PC-3 (cell line): Measurements from ENCODE around the gene TRABD2B. TPM values are rescaled to one million over a fixed set of nuclear protein-coding genes. Genes with fewer than 3 reads are reported as not detected.

Source experiments
- ATAC-seq: fragments of 200-7000 bp; cut with Tn5 transposase; 2 replicates; pipeline ENCODE4 v1.9.1; 2020; ENCODE audit warnings: mild to moderate bottlenecking, moderate library complexity
- BruUV-seq: library from RNA; stranded (reverse); fragments of 400-500 nt; replicated peaks from 2 replicates; lab custom pipeline; 2021; lab: Mats Ljungman, UMichigan
- CTCF ChIA-PET: fragments of 300-600 bp; sonication (Branson Sonifier 250); formaldehyde crosslinking; loops from one replicate; lab custom pipeline; 2022; ENCODE audit warnings: antibody characterized with exemption; lab: Charles Lee
- POLR2A ChIA-PET: fragments of 300-600 bp; sonication (Branson Sonifier 250); formaldehyde crosslinking; loops from one replicate; lab custom pipeline; 2022; ENCODE audit warnings: antibody characterized with exemption; ENCODE audit not compliant: unreplicated experiment; lab: Charles Lee
- DNase-seq: peaks from one replicate; pipeline ENCODE4 v3.0.0-alpha.2; 2015
- H2AFZ ChIP-seq: fragments of 300-600 bp; sonication (generic); 2 replicates; pipeline ENCODE4 v1.6.0; 2016; ENCODE audit warnings: antibody characterized with exemption, low read length
- H3F3A ChIP-seq: fragments of 300-600 bp; sonication (generic); one replicate; pipeline ENCODE4 v1.6.0; 2017; ENCODE audit warnings: antibody characterized with exemption, low read length, control low read depth, mild to moderate bottlenecking; ENCODE audit not compliant: unreplicated experiment
- H3K27ac ChIP-seq: fragments of 300-600 bp; sonication (generic); 2 replicates; pipeline ENCODE4 v1.5.1; 2016; ENCODE audit warnings: mild to moderate bottlenecking, low read length
- H3K27me3 ChIP-seq: fragments of 300-600 bp; sonication (generic); 2 replicates; pipeline ENCODE4 v1.6.1; 2016; ENCODE audit warnings: low read length, mixed read lengths
- H3K36me3 ChIP-seq: fragments of 300-600 bp; sonication (generic); 2 replicates; pipeline ENCODE4 v1.6.1; 2016; ENCODE audit warnings: low read depth, mixed run types, low read length, mixed read lengths
- H3K4me1 ChIP-seq: fragments of 300-600 bp; sonication (generic); 2 replicates; pipeline ENCODE4 v1.5.1; 2016; ENCODE audit warnings: low read length; ENCODE audit not compliant: insufficient read depth
- H3K4me2 ChIP-seq: fragments of 300-600 bp; sonication (generic); 2 replicates; pipeline ENCODE4 v1.6.0; 2016; ENCODE audit warnings: low read length
- H3K4me3 ChIP-seq: fragments of 300-600 bp; sonication (generic); 2 replicates; pipeline ENCODE4 v1.5.1; 2016; ENCODE audit warnings: mild to moderate bottlenecking, low read length, mixed read lengths
- H3K79me2 ChIP-seq: fragments of 300-600 bp; sonication (generic); 2 replicates; pipeline ENCODE4 v1.6.1; 2017; ENCODE audit warnings: low read length, mixed read lengths
- H3K9ac ChIP-seq: fragments of 300-600 bp; sonication (generic); 2 replicates; pipeline ENCODE4 v1.6.0; 2016; ENCODE audit warnings: mild to moderate bottlenecking, low read length
- H3K9me2 ChIP-seq: fragments of 300-600 bp; sonication (generic); replicated peaks from 2 replicates; pipeline ENCODE4 v1.6.1; 2016; ENCODE audit warnings: mixed run types, low read length, mixed read lengths
- H3K9me3 ChIP-seq: fragments of 300-600 bp; sonication (generic); 2 replicates; pipeline ENCODE4 v1.6.1; 2016; ENCODE audit warnings: low read length, mixed read lengths
- H4K20me1 ChIP-seq: fragments of 300-600 bp; sonication (generic); 2 replicates; pipeline ENCODE4 v1.6.1; 2016; ENCODE audit warnings: low read length, mixed read lengths
- CTCF ChIP-seq: fragments of 300-600 bp; sonication (generic); conservative IDR thresholded peaks from 2 replicates; pipeline ENCODE4 v1.5.1; 2017; ENCODE audit warnings: antibody characterized with exemption, low read depth, mild to moderate bottlenecking, low read length
- EZH2 ChIP-seq: fragments of 300-600 bp; sonication (generic); IDR thresholded peaks from one replicate; pipeline ENCODE4 v1.6.1; 2017; ENCODE audit warnings: antibody characterized with exemption, mild to moderate bottlenecking, low read length; ENCODE audit not compliant: unreplicated experiment
- EZH2phosphoT487 ChIP-seq: fragments of 300-600 bp; sonication (generic); IDR thresholded peaks from 2 replicates; pipeline ENCODE4 v1.6.1; 2018; ENCODE audit warnings: mild to moderate bottlenecking, antibody characterized with exemption, low read length, borderline replicate concordance
- intact Hi-C: fragments of 100-400 bp; cut with micrococcal nuclease; formaldehyde crosslinking; loops from 2 replicates; pipeline ENCODE4 v1.9.0; 2023
- total RNA-seq: library from RNA; depleted of rRNA; stranded (reverse); fragments of >200 nt; gene quantifications from 2 replicates; pipeline ENCODE4 v1.2.3, GENCODE V29; 2014

The TRABD2B gene
- total RNA-seq, 1 experiment from 2014 or later = 0.44 TPM

GRCh38 chr1:47717341-47717740 is 279.8 kb downstream of the TRABD2B start:
- no peaks in the 10 kb centered on the region for H3K79me2 ChIP-seq
- no peaks in the 10 kb centered on the region for H3K4me1 ChIP-seq
- no peak overlapping the region for H3K27ac ChIP-seq
- no peaks in the 10 kb centered on the region for H3K9me3 ChIP-seq
- ChIA-PET CTCF (interaction anchor here (1.3 kb wide), 1 partner anchor 9 kb away, joined by 5 read pairs; no protein-coding TSS in a partner anchor), POLR2A (no interaction called here)
- H3K36me3 ChIP-seq = no peaks in the 10 kb centered on the region
- H3K4me2 ChIP-seq = no peak overlapping the region
- no peak for TF ChIP-seq EZH2phosphoT487
- no peak for TF ChIP-seq EZH2
- no peak for TF ChIP-seq CTCF
- intact Hi-C loops = no loop called here
- peaks cover 84% of the 10 kb centered on the region for H3K27me3 ChIP-seq
- H3K4me3 ChIP-seq = no peak overlapping the region
- H3K9me2 ChIP-seq = no peaks in the 10 kb centered on the region
- no TSS peak for BruUV-seq
- no peaks in the 10 kb centered on the region for H3F3A ChIP-seq
- no peak overlapping the region for H2AFZ ChIP-seq
- DNase-seq (no peak), ATAC-seq (no peak)
- H4K20me1 ChIP-seq = no peaks in the 10 kb centered on the region
- no peak overlapping the region for H3K9ac ChIP-seq

DNA sequence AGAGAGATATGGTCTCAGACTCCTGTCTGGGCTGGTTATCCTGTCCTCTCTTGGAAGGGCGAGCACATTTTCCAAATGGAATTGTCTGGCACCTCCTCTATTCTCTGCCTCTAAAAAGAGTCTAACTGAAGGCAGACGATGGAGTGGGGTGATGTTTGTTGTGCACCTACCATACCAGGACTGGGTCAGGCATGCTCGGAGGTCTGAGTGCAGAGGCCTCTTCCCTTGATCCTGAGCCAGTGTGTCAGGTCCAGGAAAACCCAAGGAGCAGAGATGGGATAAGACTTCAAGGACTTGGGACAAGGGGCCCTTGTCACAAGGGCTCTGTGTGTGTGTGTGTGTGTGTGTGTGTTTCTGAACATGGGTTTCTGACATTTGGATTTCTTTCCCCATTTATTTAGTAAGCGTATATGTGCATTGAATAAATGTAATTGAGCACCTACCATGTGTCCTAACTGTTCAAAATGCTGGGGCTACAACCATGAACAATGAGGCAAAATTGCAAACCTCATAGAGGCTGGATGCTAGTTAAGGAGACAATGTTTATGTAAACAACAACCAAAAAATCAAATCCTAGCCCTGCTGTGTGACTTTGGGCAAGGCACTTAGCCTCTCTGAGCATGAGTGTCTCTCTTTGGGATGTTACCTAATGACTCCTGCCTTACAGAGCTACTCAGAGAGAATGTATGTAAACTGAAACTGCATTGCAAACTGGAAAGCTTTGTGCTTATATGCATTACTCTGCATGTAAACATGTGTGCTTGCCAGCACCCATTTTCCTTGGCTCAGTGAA is 283.0 kb downstream of the TRABD2B start:
- H3F3A ChIP-seq = no peaks in the 10 kb centered on the region
- H3K79me2 ChIP-seq = no peaks in the 10 kb centered on the region
- no peak overlapping the region for H3K4me2 ChIP-seq
- peaks cover 13% of the 10 kb centered on the region for H3K4me1 ChIP-seq
- TF ChIP-seq EZH2phosphoT487 = no peak
- no peak for TF ChIP-seq EZH2
- no peak for TF ChIP-seq CTCF
- no peaks in the 10 kb centered on the region for H3K9me2 ChIP-seq
- H4K20me1 ChIP-seq = no peaks in the 10 kb centered on the region
- H3K36me3 ChIP-seq = no peaks in the 10 kb centered on the region
- CTCF ChIA-PET = no interaction called here
- H3K27me3 ChIP-seq = peaks cover 96% of the 10 kb centered on the region
- no peak for DNase-seq
- H3K4me3 ChIP-seq = no peak overlapping the region
- POLR2A ChIA-PET = no interaction called here
- H2AFZ ChIP-seq = no peak overlapping the region
- H3K27ac ChIP-seq = no peak overlapping the region
- no peak overlapping the region for H3K9ac ChIP-seq
- BruUV-seq = no TSS peak
- intact Hi-C loops = no loop called here
- ATAC-seq = no peak
- no peaks in the 10 kb centered on the region for H3K9me3 ChIP-seq
